Ectodermal cell (in vitro differentiated cells): Measurements from ENCODE around the gene SLIT1.

ENCODE experiments used
- H3K27ac ChIP-seq: 2 replicates; pipeline ENCODE4 v1.7.0; 2013; ENCODE audit warnings: mild to moderate bottlenecking, low read depth, low read length; ENCODE audit not compliant: insufficient read depth, poor library complexity, severe bottlenecking
- H3K27me3 ChIP-seq: 2 replicates; pipeline ENCODE4 v1.7.0; 2013; ENCODE audit warnings: mild to moderate bottlenecking, low read length; ENCODE audit not compliant: insufficient read depth, control insufficient read depth, poor library complexity, severe bottlenecking
- H3K36me3 ChIP-seq: one replicate; pipeline ENCODE4 v1.7.0; 2013; ENCODE audit warnings: low read length; ENCODE audit not compliant: control insufficient read depth, insufficient read depth
- H3K4me1 ChIP-seq: one replicate; pipeline ENCODE4 v1.7.0; 2013; ENCODE audit warnings: low read length; ENCODE audit not compliant: control insufficient read depth, insufficient read depth
- H3K4me3 ChIP-seq: 2 replicates; pipeline ENCODE4 v1.7.0; 2013; ENCODE audit warnings: low read depth, low read length, control low read depth; ENCODE audit not compliant: insufficient read depth
- H3K9me3 ChIP-seq: 2 replicates; pipeline ENCODE4 v1.7.0; 2013; ENCODE audit warnings: mild to moderate bottlenecking, low read length, moderate library complexity; ENCODE audit not compliant: control insufficient read depth
- WGBS, 2 experiments: methylation state at CpG; one replicate each; pipeline ENCODE4 v1.1.7; 2013; ENCODE audit warnings: missing lambda C conversion rate in 2 of 2; 5-methylcytosine and 5-hydroxymethylcytosine counted together

SLIT1 gene

DNA sequence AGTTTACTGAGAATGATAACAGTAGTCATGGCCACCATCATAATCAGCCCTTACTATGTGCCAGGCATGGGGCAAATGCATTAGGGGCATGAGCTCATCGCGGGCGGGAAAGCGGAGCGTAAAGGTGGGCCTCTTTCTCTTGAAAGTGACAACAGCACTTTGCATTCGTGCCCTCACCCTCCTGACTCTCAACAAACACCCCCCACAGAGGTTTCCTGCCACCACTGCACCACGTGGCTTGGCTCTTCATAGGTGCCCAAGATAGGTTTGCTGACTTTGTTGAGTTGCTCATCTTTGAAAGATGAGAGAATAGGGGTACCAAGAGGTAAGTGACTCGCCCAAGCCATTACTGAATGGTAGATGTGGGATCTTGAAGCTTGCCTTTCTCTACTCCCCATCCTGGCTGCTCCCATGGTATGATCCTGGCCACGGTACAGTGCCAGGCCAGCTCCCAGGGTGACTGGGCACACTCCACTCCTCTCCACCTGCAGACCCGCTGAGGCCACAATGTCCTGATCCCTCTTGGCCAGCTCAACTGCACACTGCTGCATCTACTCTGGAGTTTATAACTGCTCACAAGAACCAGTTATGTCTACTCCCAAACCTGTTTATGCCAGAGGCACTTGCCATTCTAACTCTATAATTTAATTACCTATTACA, 26.0 kb downstream of the SLIT1 start:
- 88 to 90% methylated on average over 10 of the region's 10 CpGs for WGBS, 2 experiments
- H3K27ac ChIP-seq: no peak overlapping the region

GRCh38 chr10:97157578-97158095, 28.1 kb downstream of the SLIT1 start:
- WGBS, 2 experiments: 88 to 94% methylated on average over 6 of the region's 6 CpGs
- no peak overlapping the region for H3K4me3 ChIP-seq
- H3K27ac ChIP-seq: no peak overlapping the region
- H3K4me1 ChIP-seq: peaks cover 13% of the 10 kb centered on the region
- H3K36me3 ChIP-seq: no peaks in the 10 kb centered on the region
- H3K27me3 ChIP-seq: no peaks in the 10 kb centered on the region
- no peaks in the 10 kb centered on the region for H3K9me3 ChIP-seq

More for the DNA sequence above, 26.0 kb downstream of the SLIT1 start:
- no peaks in the 10 kb centered on the region for H3K36me3 ChIP-seq
- no peaks in the 10 kb centered on the region for H3K9me3 ChIP-seq
- no peak overlapping the region for H3K4me3 ChIP-seq
- no peaks in the 10 kb centered on the region for H3K27me3 ChIP-seq
- H3K4me1 ChIP-seq: peaks cover 24% of the 10 kb centered on the region

GRCh38 chr10:97154781-97155180, 31.0 kb downstream of the SLIT1 start:
- Histone ChIP-seq H3K4me1 (peaks cover 31% of the 10 kb centered on the region), H3K4me3 (no peak overlapping the region), H3K27me3 (no peaks in the 10 kb centered on the region), H3K9me3 (no peaks in the 10 kb centered on the region), H3K36me3 (no peaks in the 10 kb centered on the region), H3K27ac (no peak overlapping the region)
- 94 to 97% methylated on average over 4 of the region's 4 CpGs for WGBS, 2 experiments

DNA sequence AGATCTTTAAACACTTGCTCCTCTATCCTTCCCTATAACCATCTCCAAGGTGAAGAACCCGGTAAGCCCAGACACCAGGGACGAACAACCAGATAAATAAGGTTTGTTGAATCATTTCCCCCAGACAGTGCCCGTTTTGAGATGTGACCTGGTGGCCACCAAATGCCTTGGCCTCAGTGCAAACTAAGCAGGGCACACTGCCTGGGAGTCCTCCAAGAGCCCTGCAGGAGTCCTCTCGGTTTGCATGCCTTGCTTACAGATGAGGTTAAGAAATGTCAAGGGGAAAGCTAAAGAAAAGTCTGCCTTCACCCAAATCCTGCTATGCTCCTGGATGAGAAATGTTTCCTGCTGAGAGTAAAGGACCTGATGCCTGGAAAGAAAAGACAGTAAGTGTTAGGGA, 31.6 kb downstream of the SLIT1 start:
- Histone ChIP-seq H3K4me1 (peaks cover 37% of the 10 kb centered on the region), H3K4me3 (no peak overlapping the region), H3K27ac (no peak overlapping the region), H3K27me3 (no peaks in the 10 kb centered on the region), H3K36me3 (no peaks in the 10 kb centered on the region), H3K9me3 (no peaks in the 10 kb centered on the region)
- 89 to 90% methylated on average over 4 of the region's 4 CpGs for WGBS, 2 experiments

DNA sequence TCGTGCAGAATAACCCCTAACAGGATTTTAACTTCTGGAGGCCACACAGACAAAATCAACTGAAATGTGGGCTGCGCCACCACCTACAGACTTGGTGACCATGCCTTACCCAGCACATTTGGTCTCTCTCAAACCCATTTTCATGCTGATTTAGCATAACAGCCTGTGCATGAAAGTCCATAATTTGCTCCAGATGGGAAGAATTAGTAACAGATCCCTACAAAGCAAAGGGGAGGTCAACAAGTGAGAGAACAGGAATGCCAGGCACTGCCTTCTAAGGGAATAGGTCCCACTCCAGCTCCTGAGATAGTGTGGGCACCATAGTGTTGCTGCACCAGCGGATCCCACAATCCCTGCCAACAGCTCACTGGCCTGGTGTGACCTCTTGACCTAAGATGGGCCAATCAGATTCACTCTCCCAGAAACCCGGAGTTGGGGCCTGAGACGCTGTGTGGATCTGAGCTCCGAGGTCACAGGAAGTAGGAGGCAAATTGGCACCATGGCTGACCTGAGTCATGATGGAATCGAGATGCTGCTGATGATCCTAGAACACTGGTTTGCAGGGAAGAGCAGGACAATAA, 32.4 kb downstream of the SLIT1 start:
- Histone ChIP-seq H3K9me3 (no peaks in the 10 kb centered on the region), H3K27me3 (no peaks in the 10 kb centered on the region), H3K4me3 (no peak overlapping the region), H3K4me1 (peaks cover 39% of the 10 kb centered on the region), H3K36me3 (no peaks in the 10 kb centered on the region), H3K27ac (no peak overlapping the region)
- 91 to 92% methylated on average over 7 of the region's 7 CpGs for WGBS, 2 experiments

DNA sequence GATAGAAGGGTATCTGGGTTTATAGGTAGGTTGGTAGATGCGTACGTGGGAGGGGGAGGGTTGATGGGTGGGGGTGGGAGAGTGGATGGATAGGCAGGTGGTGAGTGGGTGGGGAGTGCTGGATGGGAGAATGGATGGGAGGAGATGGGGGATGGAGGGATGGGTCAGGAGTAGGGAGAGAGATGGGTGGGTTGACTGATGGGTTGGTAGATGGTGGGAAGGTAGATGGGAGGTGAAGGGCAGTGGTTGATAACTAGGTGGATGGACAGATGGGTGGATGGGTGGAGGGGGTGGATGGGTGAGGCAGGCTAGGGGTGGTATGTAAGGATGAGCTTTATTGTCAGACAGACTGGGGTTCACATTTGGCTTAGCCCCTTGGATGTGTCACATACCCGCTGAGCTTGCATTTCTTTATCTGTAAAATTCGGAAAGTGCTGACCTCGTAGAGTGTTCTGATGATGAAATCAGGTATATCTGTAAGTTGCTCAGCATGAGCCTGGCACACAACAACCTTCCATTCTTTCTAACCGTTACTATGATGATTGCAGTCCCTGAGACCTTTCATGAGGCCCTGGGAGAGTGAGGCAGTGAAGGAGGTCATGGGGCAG, 34.3 kb downstream of the SLIT1 start:
- WGBS, 2 experiments: 91 to 98% methylated on average over 6 of the region's 6 CpGs
- Histone ChIP-seq H3K27me3 (no peaks in the 10 kb centered on the region), H3K9me3 (no peaks in the 10 kb centered on the region), H3K27ac (no peak overlapping the region), H3K36me3 (no peaks in the 10 kb centered on the region), H3K4me3 (no peak overlapping the region), H3K4me1 (peaks cover 39% of the 10 kb centered on the region)

GRCh38 chr10:97150616-97151015, 35.1 kb downstream of the SLIT1 start:
- Histone ChIP-seq H3K9me3 (no peaks in the 10 kb centered on the region), H3K27me3 (no peaks in the 10 kb centered on the region), H3K4me3 (no peak overlapping the region), H3K27ac (peak overlapping the region; percentile 69), H3K36me3 (no peaks in the 10 kb centered on the region), H3K4me1 (peaks cover 39% of the 10 kb centered on the region)
- 68 to 69% methylated on average over 7 to 8 of the region's 8 CpGs for WGBS, 2 experiments

- no peak overlapping the region for H3K4me3 ChIP-seq
- H3K9me3 ChIP-seq: no peaks in the 10 kb centered on the region
- H3K4me1 ChIP-seq: peaks cover 39% of the 10 kb centered on the region
- WGBS, 2 experiments: 38 to 48% methylated on average over 10 of the region's 10 CpGs
- H3K36me3 ChIP-seq: no peaks in the 10 kb centered on the region
- no peaks in the 10 kb centered on the region for H3K27me3 ChIP-seq
- peak overlapping the region; percentile 75 for H3K27ac ChIP-seq
Observed at GRCh38 chr10:97150013-97150595, 35.7 kb downstream of the SLIT1 start.

DNA sequence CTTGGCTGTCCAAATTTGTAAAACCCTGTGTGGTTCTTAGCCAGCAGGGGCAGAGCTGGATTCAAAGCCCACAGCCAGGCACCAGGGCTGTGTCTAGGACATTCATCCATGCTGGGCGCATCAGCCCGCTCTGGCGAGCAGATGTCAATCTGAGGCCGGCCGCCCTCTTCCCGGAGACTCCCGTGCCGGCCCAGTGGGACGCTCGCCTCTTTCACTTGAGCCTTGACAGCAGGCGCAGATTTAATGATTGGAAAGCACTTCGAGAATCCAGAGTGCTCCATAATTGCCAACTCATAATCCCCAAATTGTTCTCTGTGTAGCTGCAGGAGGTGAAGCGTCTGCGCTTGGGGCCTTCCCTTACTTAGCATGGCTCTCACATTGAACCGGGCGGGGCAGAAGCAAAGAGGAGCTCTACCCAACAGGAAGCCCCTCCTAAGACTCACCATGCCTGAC, 36.7 kb downstream of the SLIT1 start:
- Histone ChIP-seq H3K27me3 (no peaks in the 10 kb centered on the region), H3K36me3 (no peaks in the 10 kb centered on the region), H3K4me1 (peaks cover 44% of the 10 kb centered on the region), H3K27ac (peak overlapping the region; percentile 38), H3K9me3 (no peaks in the 10 kb centered on the region), H3K4me3 (no peak overlapping the region)
- 55 to 56% methylated on average over 16 of the region's 16 CpGs for WGBS, 2 experiments

DNA sequence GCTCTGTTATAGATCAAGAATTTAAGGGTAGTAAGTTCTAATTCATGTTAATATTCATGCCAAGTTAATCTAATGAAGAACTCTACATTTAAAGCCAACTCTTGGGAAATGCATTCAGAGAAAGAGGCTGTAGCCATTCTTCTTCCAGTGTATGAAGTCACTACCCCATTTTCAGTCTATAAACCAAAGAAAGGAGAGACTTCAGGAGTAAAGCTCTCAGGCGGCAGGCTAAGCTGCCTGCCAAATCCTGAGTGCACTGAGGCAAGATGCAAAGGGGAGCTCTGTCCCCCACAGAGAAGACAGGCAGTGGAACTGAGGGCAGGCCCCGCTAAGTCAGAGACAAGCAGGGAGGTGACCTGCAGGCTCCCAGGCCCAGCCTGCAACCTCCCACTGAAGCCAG, 41.5 kb downstream of the SLIT1 start:
- H3K27me3 ChIP-seq: no peaks in the 10 kb centered on the region
- WGBS, 2 experiments: 42 to 46% methylated on average over 2 of the region's 2 CpGs

More for the DNA sequence above, 41.5 kb downstream of the SLIT1 start:
- Histone ChIP-seq H3K4me1 (peaks cover 35% of the 10 kb centered on the region), H3K9me3 (no peaks in the 10 kb centered on the region), H3K36me3 (no peaks in the 10 kb centered on the region), H3K27ac (no peak overlapping the region), H3K4me3 (no peak overlapping the region)
